Esophagus muscularis mucosa (tissue), 4 donors: Measurements from ENCODE around the gene MCM10. TPM values are rescaled to one million over a fixed set of nuclear protein-coding genes. Genes with fewer than 3 reads are reported as not detected.

Source experiments
- DNase-seq: peaks from one replicate; pipeline ENCODE4 v3.0.0-alpha.2; 2017; ENCODE audit errors: extremely low spot score
- H3K27ac ChIP-seq, 4 donors: fragments of 200-600 bp; sonication (generic); replicated peaks in 1 of 4; 1 replicate in 3 of 4; 2 replicates in 1 of 4; pipeline ENCODE4 v1.5.1; 2016 to 2019; ENCODE audit warnings: mild to moderate bottlenecking in 1 of 4
- H3K27me3 ChIP-seq, 4 donors: fragments of 200-600 bp; sonication (generic); one replicate each; pipeline versions ENCODE4 v1.5.1 to v1.6.0; 2016 to 2019
- H3K36me3 ChIP-seq, 4 donors: fragments of 200-600 bp; sonication (generic); one replicate each; pipeline ENCODE4 v1.5.1; 2016 to 2019
- H3K4me1 ChIP-seq, 4 donors: fragments of 200-600 bp; sonication (generic); one replicate each; pipeline ENCODE4 v1.5.1; 2016 to 2019
- H3K4me3 ChIP-seq, 4 donors: fragments of 200-600 bp; sonication (generic); 1 replicate in 2 of 4; 2 replicates in 2 of 4; pipeline ENCODE4 v1.5.1; 2016 to 2019; ENCODE audit warnings: mild to moderate bottlenecking in 4 of 4, moderate library complexity in 1 of 4
- H3K9me3 ChIP-seq, 4 donors: fragments of 200-600 bp; sonication (generic); 1 replicate in 3 of 4; 2 replicates in 1 of 4; pipeline ENCODE4 v1.5.1; 2016 to 2019
- CTCF ChIP-seq, 3 experiments: fragments of 200-600 bp in 2 of 3; fragments of 450-650 bp in 1 of 3; sonication (generic) in 2 of 3; IDR thresholded peaks; one replicate each; pipeline ENCODE4 v1.5.1; 2017 to 2019; ENCODE audit warnings: antibody characterized with exemption in 3 of 3, mild to moderate bottlenecking in 2 of 3, moderate library complexity in 1 of 3
- EP300 ChIP-seq: sonication (generic); formaldehyde crosslinking; IDR thresholded peaks from one replicate; pipeline ENCODE4 v1.6.1; 2017; ENCODE audit warnings: antibody characterized with exemption
- POLR2A ChIP-seq: fragments of 450-650 bp; IDR thresholded peaks from one replicate; pipeline ENCODE4 v1.6.1; 2017; ENCODE audit warnings: antibody characterized with exemption, moderate library complexity, mild to moderate bottlenecking, low read depth
- POLR2AphosphoS5 ChIP-seq, 2 donors: sonication (generic); formaldehyde crosslinking; IDR thresholded peaks; one replicate each; pipeline ENCODE4 v1.6.1; 2017; ENCODE audit warnings: antibody characterized with exemption in 2 of 2
- WGBS: methylation state at CpG from one replicate; pipeline ENCODE4 v1.1.5; 2018; 5-methylcytosine and 5-hydroxymethylcytosine counted together
- intact Hi-C: fragments of 100-400 bp; cut with DNase I; formaldehyde crosslinking; loops from one replicate; pipeline ENCODE4 v1.15.1; 2023
- total RNA-seq, 4 donors: library from RNA; depleted of rRNA; stranded (reverse); fragments of >200 nt; gene quantifications; one replicate each; pipeline versions ENCODE4 v1.1.0 to v1.2.1, GENCODE V29; 2016

MCM10 gene
- total RNA-seq, 4 donors from 2014 or later: 0.17 to 0.32 TPM; not detected in 2

DNA sequence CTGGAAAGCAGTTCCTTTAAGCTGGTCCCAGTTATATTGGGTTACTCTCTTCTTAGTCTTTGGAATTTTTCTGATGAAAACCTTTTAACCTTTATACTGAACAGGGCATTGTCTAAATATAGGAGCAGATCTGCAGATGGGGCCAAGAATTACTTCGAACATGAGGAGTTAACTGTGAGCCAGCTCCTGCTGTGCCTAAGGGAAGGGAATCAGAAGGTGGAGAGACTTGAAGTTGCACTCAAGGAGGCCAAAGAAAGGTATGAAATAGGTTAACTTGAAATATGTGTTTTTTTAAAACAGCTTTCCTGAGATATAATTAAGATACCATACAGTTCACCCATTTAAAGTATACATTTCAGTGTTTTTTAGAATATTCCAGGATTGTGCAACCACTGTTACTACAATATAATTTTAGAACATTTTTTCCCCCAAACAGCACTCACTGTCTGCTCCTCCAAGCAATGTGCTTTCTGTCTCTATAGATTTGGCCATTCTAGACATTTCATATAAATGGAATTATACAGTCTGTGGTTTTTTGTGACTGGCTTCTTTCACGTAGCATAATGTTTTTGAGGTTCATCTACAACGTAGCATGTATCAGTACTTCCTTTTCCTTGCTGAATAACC is 42.5 kb upstream of the MCM10 start:
- no peak for TF ChIP-seq CTCF (IDR thresholded peaks at IDR 0.05)
- TF ChIP-seq EP300: no peak
- TF ChIP-seq POLR2AphosphoS5 (IDR thresholded peaks at IDR 0.05): no peak
- no peak for TF ChIP-seq POLR2A
- Histone ChIP-seq H3K9me3 (no peaks in the 10 kb centered on the region), H3K27me3 (no peaks in the 10 kb centered on the region), H3K4me1 (peaks cover 0 to 15% (median 10%) of the 10 kb centered on the region in 4 donors), H3K36me3 (peaks cover 57 to 87% (median 76%) of the 10 kb centered on the region in 4 donors), H3K27ac (no peak overlapping the region), H3K4me3 (no peak overlapping the region)
- WGBS: 91% methylated on average over 3 of the region's 3 CpGs
- DNase-seq: no peak
- intact Hi-C loops: no loop called here

DNA sequence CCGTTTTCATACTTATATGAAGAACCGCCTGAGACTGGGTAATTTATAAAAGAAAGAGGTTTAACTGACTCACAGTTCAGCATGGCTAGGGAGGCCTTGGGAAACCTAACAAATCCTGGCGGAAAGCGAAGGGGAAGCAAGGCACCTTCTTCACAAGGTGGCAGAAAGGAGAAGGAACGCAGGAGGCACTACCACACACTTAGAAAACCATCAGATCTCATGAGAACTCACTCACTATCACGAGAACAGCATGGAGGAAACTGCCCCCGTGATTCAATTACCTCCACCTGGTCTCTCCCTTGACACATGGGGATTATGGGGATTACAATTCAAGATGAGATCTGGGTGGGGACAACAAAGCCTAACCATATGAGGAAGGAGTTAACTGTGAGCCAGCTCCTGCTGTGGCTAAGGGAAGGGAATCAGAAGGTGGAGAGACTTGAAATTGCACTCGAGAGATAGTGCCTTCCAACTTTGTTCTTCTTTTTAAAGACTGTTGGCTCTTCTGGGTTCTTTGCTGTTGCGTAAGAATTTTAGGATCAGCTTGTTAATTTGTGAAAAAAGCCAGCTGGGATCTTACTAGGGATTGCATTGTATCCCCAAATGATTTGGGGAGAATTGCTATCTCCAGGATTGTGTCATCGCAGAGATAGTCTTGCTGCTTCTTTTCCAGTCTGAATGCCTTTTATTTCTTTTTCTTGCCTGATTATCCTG is 40.4 kb upstream of the MCM10 start:
- 80% methylated on average over 10 of the region's 10 CpGs for whole genome bisulfite sequencing
- no peak for DNase-seq
- H3K36me3 ChIP-seq: peaks cover 54 to 98% (median 84%) of the 10 kb centered on the region in 4 donors
- H3K4me1 ChIP-seq: peaks cover 0 to 15% (median 10%) of the 10 kb centered on the region in 4 donors
- peak overlapping the region in 1 of 4 donors; percentile 24 for H3K27ac ChIP-seq
- no peaks in the 10 kb centered on the region for H3K27me3 ChIP-seq
- intact Hi-C loops: no loop called here
- TF ChIP-seq CTCF (IDR thresholded peaks at IDR 0.05) (no peak), POLR2AphosphoS5 (IDR thresholded peaks at IDR 0.05) (peak in 1 of 2 donors; percentile 44)
- H3K4me3 ChIP-seq: no peak overlapping the region
- H3K9me3 ChIP-seq: no peaks in the 10 kb centered on the region

DNA sequence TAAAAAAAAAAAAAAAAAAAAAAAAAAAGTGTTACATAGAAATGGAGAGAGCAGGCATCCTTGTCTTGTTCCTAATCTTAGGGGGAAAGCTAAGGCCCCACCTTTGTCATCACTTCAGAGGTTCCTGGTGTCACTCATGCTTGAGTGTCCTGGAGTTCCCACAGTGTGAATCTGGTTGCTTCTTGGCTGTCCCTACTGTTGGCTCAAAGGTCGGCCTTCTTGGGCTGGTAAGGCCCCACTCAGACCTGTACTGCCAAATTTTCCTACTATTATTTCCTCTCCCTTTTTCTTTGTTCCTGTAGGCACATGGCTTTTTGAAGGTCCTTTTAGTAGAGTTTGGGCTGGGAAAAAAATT is 39.9 kb upstream of the MCM10 start:
- WGBS: 83% methylated on average over 1 of the region's 1 CpG
- H3K4me1 ChIP-seq: peaks cover 0 to 15% (median 9%) of the 10 kb centered on the region in 4 donors
- H3K4me3 ChIP-seq: no peak overlapping the region
- intact Hi-C loops: no loop called here
- TF ChIP-seq EP300 (no peak), POLR2AphosphoS5 (IDR thresholded peaks at IDR 0.05) (no peak), POLR2A (no peak)
- DNase-seq: no peak
- H3K9me3 ChIP-seq: no peaks in the 10 kb centered on the region
- no peaks in the 10 kb centered on the region for H3K27me3 ChIP-seq
- peaks cover 51 to 98% (median 84%) of the 10 kb centered on the region in 4 donors for H3K36me3 ChIP-seq
- H3K27ac ChIP-seq: no peak overlapping the region

DNA sequence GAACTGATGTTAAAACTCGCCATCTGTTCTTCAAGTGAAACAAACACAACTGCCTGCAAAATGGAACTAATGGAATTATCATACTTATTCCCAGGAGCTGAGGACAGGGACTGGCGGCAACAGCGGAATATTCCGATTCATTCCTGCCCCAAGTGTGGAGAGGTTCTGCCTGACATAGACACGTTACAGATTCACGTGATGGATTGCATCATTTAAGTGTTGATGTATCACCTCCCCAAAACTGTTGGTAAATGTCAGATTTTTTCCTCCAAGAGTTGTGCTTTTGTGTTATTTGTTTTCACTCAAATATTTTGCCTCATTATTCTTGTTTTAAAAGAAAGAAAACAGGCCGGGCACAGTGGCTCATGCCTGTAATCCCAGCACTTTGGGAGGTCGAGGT is 24.7 kb upstream of the MCM10 start:
- Histone ChIP-seq H3K4me3 (no peak overlapping the region), H3K27me3 (no peaks in the 10 kb centered on the region), H3K36me3 (peaks cover 70 to 100% (median 93%) of the 10 kb centered on the region in 4 donors), H3K9me3 (no peaks in the 10 kb centered on the region), H3K27ac (no peak overlapping the region), H3K4me1 (no peaks in the 10 kb centered on the region)
- TF ChIP-seq CTCF (IDR thresholded peaks at IDR 0.05): no peak
- no peak for TF ChIP-seq EP300
- TF ChIP-seq POLR2A: no peak
- TF ChIP-seq POLR2AphosphoS5 (IDR thresholded peaks at IDR 0.05): no peak
- DNase-seq: no peak
- 92% methylated on average over 8 of the region's 8 CpGs for WGBS
- intact Hi-C loops: no loop called here

DNA sequence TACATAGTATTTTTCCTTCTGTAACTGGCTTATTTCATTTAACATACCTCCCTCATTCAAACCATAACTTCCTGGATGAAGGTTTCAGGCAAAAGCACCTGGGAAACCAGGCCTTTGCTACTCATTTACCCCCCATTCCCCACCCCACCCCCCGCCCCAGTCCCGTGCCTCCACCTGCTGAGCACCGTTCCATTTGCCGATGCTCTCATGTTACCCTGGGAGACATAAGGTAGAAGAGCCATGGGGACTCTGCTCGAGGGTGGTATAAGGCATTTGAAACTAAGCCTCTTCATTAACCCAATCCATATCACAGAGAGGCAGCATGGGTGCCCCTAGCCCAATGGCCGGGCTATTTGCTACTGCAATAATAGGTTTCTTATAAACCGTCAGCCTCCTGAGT is 22.2 kb upstream of the MCM10 start:
- H3K36me3 ChIP-seq: peaks cover 45 to 87% (median 79%) of the 10 kb centered on the region in 4 donors
- H3K4me1 ChIP-seq: no peaks in the 10 kb centered on the region
- TF ChIP-seq EP300: no peak
- TF ChIP-seq POLR2AphosphoS5 (IDR thresholded peaks at IDR 0.05): no peak
- no peak for TF ChIP-seq CTCF (IDR thresholded peaks at IDR 0.05)
- no peak for TF ChIP-seq POLR2A
- intact Hi-C loops: no loop called here
- no peak overlapping the region for H3K27ac ChIP-seq
- 81% methylated on average over 7 of the region's 7 CpGs for WGBS
- no peak overlapping the region for H3K4me3 ChIP-seq
- H3K9me3 ChIP-seq: no peaks in the 10 kb centered on the region
- DNase-seq: no peak
- H3K27me3 ChIP-seq: no peaks in the 10 kb centered on the region
